GM18907 (cell line): Measurements from ENCODE around the gene CCDC116.
"Not testable (repeated sequence)": the region's sequence is repeated elsewhere in the genome, so short reads cannot be mapped to it uniquely, and the experiment has no call there.

Experiments
- ATAC-seq: cut with Tn5 transposase; IDR thresholded peaks from one replicate; pipeline ENCODE4 v1.9.1; 2021; ENCODE audit warnings: mild to moderate bottlenecking, moderate library complexity; ENCODE audit not compliant: unreplicated experiment

The CCDC116 gene

GRCh38 chr22:21629255-21630149 lies 3.1 kb upstream of the CCDC116 start, which contains the start of gene YDJC:
Gene YDJC, minus strand, starts transcription at chr22:21630022. Its CDS starts 8 bp downstream, at chr22:21630014.
- peak; percentile 75 for ATAC-seq

- no peak for ATAC-seq
These were observed 1.5 kb upstream of the CCDC116 start for GRCh38 chr22:21631025-21631424.

- no peak for ATAC-seq
These were observed 371 bp downstream of the CCDC116 start for GRCh38 chr22:21632931-21633330.

GRCh38 chr22:21633481-21633880 lies 921 bp downstream of the CCDC116 start:
- ATAC-seq, result no peak

- ATAC-seq, result no peak
These were observed 1.5 kb downstream of the CCDC116 start for GRCh38 chr22:21634081-21634480.

GRCh38 chr22:21634844-21635243 lies 2.3 kb downstream of the CCDC116 start:
- no peak for ATAC-seq

- no peak for ATAC-seq
These were observed 3.4 kb downstream of the CCDC116 start for GRCh38 chr22:21635771-21636510.

GRCh38 chr22:21636629-21637218 lies 4.2 kb downstream of the CCDC116 start:
- ATAC-seq, result no peak

GRCh38 chr22:21637450-21637849 lies 4.9 kb downstream of the CCDC116 start:
- not testable (repeated sequence) for ATAC-seq

GRCh38 chr22:21639359-21639758 lies 6.8 kb downstream of the CCDC116 start:
- no peak for ATAC-seq

- no peak for ATAC-seq
These were observed 8.2 kb downstream of the CCDC116 start for GRCh38 chr22:21640810-21641209.

GRCh38 chr22:21641417-21641788 lies 8.8 kb downstream of the CCDC116 start:
- peak; percentile 16 for ATAC-seq

- peak; percentile 87 for ATAC-seq
These were observed 9.4 kb downstream of the CCDC116 start, which contains the start of gene SDF2L1 for GRCh38 chr22:21641789-21642583. Gene SDF2L1, plus strand, starts transcription at chr22:21642302. Its CDS starts 35 bp downstream, at chr22:21642337.

- ATAC-seq, result peak; percentile 24
These were observed 10.3 kb downstream of the CCDC116 start for GRCh38 chr22:21642584-21643448.

GRCh38 chr22:21643533-21644357 lies 11.2 kb downstream of the CCDC116 start:
- ATAC-seq, result no peak

- ATAC-seq, result not testable (repeated sequence)
These were observed 13.0 kb downstream of the CCDC116 start for GRCh38 chr22:21645513-21645912.

GRCh38 chr22:21646608-21647590 lies 14.3 kb downstream of the CCDC116 start:
- no peak for ATAC-seq

- no peak for ATAC-seq
These were observed 17.7 kb downstream of the CCDC116 start for GRCh38 chr22:21650280-21650679.
